T47D (cell line): ENCODE results near the gene BCL11B.

Source experiments
- DNase-seq, 2 experiments: peaks; one replicate each; pipeline versions ENCODE4 v3.0.0 to v3.0.0-alpha.2; 2011 to 2012; ENCODE audit warnings: low read depth in 1 of 2, low spot score in 1 of 2
- JUND ChIP-seq: IDR thresholded peaks from 2 replicates; pipeline ENCODE4 v1.6.1; 2012; ENCODE audit warnings: low read depth
- in situ Hi-C: cut with HindIII; loops from 2 replicates; pipeline ENCODE4 v1.10.0; 2016; ENCODE audit warnings: low sequenced_read_pairs, low pct_unique_long_range_greater_than_20kb

Gene BCL11B

DNA sequence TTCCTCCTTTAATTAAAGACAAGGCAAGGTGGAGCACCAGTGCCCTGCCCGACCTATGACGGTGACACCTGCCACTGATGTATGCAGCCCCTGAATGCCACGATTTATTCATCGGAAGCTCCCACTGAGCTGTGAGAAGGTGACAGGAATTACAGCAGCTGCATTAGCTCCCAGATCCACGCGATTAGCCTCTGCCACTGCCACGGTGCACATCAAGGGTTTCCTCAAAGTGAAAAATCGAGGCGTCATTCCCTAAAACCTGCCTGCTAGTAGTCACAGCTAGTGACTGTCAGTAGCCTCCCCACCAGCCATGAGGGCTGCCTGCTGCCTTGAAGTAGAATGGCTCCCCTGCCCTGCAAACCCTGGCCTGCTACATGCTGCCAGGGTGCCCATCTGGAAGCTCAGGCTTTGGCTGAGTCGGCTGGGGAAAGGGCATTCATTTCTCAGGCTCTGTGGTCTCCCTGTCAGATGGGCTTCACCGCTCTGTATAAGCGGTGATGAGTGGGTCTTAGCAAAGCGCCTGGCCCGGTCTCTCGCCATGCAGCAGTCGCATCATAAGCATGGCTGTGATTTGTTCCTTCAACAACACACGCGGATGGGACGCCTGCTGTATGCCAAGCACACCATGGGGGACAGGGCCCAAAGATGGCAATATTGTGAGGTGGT, 8.2 kb upstream of the BCL11B start:
- in situ Hi-C loops: no loop called here
- TF ChIP-seq JUND: no peak
- no peak for DNase-seq

DNA sequence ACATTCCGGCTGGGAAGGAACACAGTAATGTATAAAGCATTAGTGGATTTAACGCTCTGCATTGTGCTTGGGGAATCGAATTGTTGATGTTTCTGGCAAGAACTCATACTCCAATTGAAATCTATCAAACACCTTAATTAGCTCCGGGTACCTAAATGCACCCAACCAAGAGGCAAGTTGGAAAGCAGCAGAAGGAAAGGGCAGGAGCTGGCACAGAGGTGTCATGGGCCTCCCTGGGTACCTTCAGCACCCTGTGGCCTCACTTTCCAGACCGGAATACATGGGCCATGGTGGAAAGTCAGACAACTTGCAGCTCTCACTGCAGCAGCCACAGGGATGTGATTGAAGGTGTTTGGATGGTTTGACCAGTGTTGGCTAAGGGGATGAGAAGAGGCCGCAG, 6.8 kb upstream of the BCL11B start:
- in situ Hi-C loops: no loop called here
- TF ChIP-seq JUND: no peak
- no peak for DNase-seq

DNA sequence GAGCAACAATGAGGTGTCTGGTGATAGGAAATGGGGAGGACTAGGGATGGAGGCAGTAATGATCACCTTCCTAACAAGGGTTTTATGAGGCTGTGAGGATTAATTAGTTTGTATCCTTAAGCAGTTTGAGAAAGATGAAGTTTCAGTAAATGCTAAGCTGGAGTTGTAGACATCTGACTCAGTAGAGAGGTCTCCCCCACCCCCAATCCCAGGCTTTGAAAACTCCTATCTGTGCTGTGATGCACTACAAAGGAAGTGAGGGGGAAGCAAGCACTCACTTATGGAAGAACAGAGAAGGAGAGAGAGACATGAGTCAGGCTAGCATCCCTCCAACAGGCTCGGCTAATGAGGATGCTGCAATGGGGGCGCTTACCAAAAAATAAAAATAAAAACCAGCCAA, 5.5 kb upstream of the BCL11B start:
- no peak for DNase-seq
- TF ChIP-seq JUND: no peak
- in situ Hi-C loops: no loop called here

DNA sequence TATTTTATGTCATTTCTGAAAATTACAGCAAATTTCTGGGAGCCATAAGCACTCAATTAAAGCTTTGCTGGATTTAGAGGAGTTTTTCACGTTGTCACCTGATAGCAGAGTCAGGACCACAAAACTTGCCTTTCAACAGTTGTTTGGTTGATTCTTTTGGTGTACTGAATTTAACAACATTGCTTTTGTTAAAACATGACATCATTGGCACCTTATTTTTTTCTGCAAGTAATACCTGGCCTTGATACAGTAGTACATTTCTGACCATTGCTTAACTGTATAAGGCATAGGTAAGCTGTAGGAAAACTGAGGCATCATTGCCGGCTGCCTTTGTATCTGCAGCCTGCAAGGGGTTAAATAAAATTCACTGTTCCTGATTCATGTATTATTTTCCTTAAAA, 4.5 kb upstream of the BCL11B start:
- in situ Hi-C loops: no loop called here
- no peak for DNase-seq
- TF ChIP-seq JUND: no peak

DNA sequence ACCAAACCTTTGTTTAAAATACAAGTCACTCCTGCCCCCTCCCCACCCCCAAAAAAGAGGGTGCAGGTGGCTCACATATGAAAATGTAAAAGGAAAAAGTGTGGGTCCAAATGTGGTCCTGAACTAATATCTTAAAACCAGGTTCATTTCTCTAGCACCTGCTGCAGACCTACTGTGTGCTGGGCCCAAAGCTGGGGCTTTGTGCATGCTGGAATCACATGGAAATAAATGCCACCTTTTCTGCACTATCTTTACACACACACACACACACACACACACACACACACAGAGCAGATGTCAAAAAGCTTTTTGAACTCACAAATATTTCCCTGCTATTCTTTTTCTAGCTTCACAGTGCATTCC, 3.2 kb upstream of the BCL11B start:
- DNase-seq: no peak
- in situ Hi-C loops: no loop called here
- TF ChIP-seq JUND: no peak

DNA sequence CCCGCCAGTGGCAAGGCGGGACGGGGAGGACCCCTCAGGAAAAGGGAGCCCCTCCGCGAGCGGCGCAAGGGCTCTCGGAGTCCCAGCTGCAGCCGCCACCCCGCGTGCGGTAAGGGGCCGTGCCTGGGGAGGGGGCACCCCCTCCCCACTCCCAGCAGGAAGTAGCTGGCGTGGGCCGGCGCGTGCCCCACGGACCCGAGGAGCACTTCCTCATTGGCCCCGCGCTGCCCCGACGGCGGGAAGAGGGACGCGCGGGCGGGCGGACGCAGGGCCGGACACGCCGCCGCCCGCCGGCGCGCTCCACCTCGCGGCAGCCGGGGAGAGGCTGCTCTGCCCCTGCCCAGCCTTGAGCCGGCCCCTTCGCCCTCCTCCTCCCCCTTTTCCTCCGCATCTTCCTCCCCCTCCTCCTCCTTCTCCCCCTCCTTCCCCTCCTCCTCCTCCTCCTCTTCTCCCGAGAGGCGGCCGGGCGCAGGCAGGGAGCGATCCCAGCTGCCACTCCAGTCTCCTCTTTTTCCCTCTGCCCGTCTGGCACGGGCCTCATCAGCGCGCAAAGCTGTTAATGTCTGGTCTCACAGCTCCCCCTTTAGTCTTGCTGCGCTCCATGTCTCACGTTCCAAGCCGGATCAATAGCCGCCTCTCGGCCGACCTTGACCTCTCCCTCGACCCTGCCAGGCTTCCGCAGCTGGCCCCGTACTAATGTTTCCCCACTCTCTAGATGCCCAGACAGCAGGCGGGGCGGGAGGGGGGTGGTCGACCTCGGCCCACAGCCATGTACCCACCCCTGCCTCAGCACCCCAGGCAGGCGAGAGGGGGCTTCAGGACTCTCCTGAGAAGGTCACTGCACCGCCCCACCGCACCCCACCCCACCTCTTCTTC, 2.6 kb upstream of the BCL11B start:
- in situ Hi-C loops: no loop called here
- peak; percentile 92 to 93 for DNase-seq
- no peak for TF ChIP-seq JUND

DNA sequence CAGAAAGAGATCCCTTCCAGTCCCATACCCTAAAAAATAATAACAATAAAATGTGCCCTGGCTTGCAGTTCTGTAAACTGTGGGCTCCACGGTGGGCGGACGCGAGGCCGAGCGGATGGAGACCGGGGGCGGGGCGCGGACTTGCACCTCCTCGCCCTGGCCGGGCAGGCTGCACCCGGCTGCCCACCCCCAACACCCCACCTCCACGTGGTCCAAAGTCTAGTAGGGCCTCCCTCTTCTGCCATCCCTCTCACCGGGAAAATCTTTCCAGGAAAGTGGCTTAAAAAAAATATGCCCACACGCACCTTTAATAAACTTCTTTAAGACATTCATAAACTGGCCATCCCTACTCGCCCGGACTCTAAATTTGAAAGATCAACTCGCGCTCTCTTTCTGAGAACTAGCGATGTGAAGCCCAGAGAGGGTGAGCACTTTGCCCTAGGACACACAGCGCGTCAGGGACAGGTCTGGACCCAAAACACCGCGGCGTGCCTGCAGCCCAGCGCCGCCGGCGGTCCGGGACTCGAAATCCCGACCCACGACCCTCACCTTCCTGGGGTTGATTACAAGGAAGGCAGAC, 1.9 kb upstream of the BCL11B start:
- no peak for DNase-seq
- no peak for TF ChIP-seq JUND
- in situ Hi-C loops: no loop called here

DNA sequence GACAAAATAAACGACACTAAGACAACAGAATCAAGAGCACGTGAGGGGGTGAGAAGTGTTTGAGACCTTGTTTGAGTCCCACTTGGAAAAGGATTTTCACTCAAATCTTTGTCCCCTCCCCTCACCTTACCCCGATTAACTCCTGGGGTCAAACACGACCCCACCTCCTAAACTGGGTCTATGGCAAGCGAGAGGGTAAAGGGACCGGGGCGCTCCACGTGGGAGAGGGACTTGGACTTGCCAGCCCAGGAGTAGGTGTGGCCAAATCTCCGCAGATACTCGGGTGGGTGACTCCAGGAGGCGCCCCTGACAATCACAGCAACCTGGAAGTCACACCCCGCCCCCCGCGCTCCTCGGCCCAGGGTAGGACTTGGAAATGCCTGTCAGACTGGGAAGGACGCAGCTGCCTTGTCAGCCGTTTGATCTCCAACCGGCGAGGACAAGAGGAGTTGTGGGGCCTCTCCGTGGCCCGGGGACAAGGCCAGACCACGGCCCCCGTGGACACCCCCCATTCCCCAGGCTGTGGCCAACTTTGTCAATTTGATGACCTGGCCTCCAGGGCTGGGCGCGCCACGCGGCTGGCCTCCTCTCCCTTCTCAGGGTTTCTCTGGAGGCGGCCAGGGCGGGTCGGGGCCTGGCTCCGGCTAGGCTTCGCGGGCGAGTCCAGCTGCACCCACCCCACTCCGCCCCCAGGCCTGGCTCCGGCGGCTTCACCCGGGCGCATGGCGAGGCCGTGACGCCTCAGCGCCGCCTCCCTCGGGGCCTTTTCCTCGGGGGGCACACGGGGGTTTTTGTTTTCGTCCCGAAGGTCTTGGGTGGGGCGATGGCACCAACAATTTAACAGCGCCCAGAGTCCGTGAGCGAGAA, 1.1 kb upstream of the BCL11B start:
- in situ Hi-C loops: no loop called here
- no peak for TF ChIP-seq JUND
- peak; percentile 32 to 61 for DNase-seq

DNA sequence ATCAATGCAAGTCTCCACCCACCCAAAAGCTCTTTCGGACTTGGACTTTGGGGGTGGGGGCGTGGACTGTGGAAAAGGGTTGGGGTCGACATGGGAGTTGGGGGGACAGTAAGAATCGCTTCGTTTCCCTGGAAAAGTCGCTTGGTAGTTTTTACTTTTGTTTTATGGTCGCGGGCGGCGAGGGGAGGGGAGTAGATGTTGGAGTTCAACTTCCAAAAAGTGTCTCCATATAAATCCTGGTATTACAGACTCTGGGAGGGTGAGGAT, 568 bp upstream of the BCL11B start:
- TF ChIP-seq JUND: no peak
- no peak for DNase-seq
- in situ Hi-C loops: no loop called here

DNA sequence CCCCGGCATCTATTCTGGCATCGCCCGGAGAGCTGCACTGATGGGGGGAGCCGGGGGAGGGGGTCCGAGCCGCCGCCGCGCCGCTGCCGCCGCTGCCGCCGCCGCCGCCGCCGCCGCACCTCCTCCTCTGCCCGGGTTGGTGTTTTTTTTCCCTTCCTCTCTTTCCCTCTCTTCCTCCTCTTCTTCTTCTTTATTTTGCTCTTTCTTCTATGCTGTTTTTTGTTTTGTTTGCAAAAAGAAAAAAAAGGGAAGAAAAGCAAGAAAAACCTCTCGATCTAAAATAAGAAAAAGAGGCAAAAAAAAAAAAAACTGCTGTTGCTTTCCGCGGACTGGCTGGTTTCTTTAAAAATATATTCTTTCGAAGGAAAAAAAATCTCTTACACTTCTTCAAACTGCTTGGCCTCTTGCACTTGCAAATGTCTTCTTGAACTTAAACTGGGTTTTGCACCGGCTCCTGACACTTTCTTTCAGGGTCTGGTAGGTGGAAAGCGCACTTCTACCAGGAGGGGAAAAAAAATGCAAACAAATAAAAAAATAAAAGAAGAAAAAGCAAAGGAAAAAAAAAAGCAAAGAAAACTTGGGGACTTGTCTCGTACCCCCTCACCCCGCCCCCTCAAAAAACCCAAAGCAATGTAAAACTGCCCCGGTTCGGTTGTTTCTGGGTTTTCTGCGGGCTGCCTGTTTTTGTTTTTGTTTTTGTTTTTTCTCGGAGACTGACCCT, 616 bp downstream of the BCL11B start:
- no peak for DNase-seq
- in situ Hi-C loops: no loop called here
- TF ChIP-seq JUND: no peak

DNA sequence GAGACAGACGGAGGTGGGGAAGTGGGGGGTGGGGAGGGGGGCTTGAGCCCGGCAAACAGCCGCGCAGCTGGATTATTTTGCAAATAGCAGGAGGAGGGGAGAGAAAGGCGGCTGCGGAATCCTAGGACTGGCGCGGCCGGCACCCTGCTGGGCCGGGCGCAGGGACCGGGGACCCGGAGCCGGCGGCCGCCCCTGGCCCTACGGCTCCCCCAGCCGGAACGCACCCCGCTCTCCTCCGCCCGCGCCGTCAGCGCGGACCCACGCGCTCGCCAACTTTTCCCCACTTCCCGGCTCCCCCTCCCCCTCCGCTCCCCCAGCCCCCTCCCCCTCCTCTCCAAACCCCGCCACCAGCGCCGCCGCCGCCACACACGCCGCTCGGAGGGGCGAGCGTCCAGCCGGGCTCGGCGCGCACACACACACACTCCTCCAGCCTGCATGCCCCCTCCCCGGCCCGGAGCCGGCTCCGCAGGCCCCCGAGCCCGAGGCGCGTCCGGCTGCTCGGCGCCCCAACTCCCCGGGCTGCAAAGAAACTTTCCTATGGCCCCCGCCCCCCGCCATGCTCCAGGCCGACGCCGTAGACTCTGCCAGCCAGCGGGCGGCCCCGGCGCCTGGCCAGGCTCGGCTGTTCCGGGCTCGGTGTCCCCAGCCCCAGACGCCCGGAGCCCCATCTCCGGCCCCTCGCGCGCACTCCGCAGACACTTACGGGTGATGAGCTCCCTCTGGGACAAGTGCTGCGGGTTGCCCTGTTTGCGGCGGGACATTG, 1.4 kb downstream of the BCL11B start:
- DNase-seq: no peak
- no peak for TF ChIP-seq JUND
- in situ Hi-C loops: no loop called here
